ENCODE data around the gene MSI2.

The MSI2 gene

DNA sequence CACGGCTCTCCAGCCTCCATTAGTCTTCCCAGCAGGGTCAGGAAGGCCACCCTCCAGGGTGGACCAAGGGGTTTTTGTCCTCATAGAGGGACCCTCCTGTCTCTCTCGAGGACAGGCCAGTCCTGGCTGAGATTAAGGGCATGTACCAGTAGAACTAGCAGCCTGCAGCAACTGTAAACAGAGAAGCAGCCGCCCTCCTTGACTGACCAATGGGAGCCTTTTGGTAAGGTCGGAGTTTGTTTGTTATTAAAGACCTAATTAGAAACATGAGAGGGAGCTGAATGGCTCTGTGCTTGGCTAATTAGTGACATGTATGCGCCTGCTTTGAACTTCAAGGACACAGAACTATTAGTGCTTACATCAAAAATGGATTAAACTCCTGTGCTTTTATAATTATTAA is 408.8 kb downstream of the MSI2 start:
- TF ChIP-seq, protein P1, sequence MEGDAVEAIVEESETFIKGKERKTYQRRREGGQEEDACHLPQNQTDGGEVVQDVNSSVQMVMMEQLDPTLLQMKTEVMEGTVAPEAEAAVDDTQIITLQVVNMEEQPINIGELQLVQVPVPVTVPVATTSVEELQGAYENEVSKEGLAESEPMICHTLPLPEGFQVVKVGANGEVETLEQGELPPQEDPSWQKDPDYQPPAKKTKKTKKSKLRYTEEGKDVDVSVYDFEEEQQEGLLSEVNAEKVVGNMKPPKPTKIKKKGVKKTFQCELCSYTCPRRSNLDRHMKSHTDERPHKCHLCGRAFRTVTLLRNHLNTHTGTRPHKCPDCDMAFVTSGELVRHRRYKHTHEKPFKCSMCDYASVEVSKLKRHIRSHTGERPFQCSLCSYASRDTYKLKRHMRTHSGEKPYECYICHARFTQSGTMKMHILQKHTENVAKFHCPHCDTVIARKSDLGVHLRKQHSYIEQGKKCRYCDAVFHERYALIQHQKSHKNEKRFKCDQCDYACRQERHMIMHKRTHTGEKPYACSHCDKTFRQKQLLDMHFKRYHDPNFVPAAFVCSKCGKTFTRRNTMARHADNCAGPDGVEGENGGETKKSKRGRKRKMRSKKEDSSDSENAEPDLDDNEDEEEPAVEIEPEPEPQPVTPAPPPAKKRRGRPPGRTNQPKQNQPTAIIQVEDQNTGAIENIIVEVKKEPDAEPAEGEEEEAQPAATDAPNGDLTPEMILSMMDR (IDR thresholded peaks at IDR 0.05; ENCODE audit: control insufficient read depth, extremely low read depth, insufficient read depth) = no peak
- DNase-seq (ENCODE audit: low read depth) = peak; percentile 4
- H3K4me3 ChIP-seq (ENCODE audit: low read depth, low read length) = no peak overlapping the region

DNA sequence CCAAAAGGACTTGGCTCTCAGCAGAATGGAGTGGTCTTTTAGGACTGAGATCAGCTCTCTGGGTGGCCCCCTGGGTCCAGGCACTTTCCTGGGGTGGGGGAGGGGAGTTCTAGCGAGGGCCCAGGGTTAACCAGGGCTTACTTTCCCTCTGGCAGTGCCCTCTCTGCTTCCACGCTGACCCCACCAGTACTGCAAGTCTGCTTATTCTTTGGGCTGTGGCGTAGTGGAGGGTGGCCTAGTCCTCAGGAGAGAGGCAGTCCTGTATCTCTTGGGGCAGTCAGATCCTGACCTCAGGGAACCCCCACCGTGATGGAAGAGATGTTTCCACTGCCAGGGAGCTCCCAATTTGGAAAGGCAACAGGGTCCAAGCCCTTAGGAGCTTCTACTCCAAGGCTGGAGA is 409.4 kb downstream of the MSI2 start:
- no peak overlapping the region for H3K4me3 ChIP-seq (ENCODE audit: low read depth, low read length)

DNA sequence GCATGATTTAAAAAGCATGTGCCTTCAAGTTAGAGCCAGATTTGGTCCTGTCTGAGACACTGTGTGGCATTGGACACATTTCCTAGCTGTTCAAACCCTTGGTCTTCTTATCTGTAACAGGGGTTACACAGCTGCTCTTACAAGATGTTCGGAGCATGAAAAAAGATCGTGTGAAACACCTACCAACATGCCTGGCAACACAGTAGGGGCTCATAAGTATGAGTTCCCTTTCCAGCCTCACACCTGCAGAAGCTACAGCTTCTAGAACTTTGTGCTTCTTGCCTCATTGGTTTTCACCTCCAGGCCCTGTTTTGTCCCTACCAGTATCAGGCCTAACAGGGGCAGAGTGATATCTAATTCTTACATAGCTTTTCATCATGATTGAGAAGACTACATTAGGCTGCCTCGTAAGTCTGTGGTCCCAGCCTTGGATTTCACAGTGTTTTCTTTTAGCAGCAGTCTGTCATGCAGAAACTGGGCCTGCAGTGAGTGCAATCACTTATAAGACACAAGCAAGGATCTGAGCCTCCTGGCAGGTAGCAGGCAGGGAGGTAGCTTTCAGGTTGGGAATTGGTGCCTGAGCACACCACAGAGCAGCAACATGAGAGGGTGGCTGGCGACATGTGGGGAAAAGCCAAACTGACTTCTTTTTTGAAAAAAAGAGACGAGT is 410.0 kb downstream of the MSI2 start:
- DNase-seq (ENCODE audit: low read depth) = no peak
- H3K4me3 ChIP-seq (ENCODE audit: low read depth, low read length) = no peak overlapping the region
- TF ChIP-seq, protein P1 (IDR thresholded peaks at IDR 0.05; ENCODE audit: control insufficient read depth, extremely low read depth, insufficient read depth) = no peak

More for the DNA sequence above, 409.4 kb downstream of the MSI2 start:
- no peak for DNase-seq (ENCODE audit: low read depth)
- TF ChIP-seq, protein P1 (IDR thresholded peaks at IDR 0.05; ENCODE audit: control insufficient read depth, extremely low read depth, insufficient read depth) = no peak

DNA sequence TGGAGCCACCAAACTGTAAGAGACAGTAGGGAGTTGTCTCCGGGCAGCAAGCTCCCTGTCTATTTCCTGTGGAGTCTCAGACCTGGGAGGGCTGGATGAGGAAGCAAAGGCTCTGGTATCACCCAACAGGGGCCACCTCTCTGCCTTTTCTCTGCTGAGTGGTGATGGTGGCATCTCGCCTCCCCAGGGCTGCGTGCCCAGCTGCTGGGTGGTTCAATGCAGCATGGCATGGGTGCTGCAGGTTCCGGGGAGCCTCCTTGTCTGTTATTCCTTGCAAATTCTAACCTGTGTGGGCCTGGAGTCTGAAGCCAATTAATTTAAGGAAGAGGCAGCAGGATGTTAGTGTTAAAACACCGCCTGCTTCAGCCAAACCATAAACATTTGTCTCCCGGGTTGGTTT is 410.6 kb downstream of the MSI2 start:
- TF ChIP-seq, protein P1 (IDR thresholded peaks at IDR 0.05; ENCODE audit: control insufficient read depth, extremely low read depth, insufficient read depth) = no peak
- no peak for DNase-seq (ENCODE audit: low read depth)
- H3K4me3 ChIP-seq (ENCODE audit: low read depth, low read length) = no peak overlapping the region

DNA sequence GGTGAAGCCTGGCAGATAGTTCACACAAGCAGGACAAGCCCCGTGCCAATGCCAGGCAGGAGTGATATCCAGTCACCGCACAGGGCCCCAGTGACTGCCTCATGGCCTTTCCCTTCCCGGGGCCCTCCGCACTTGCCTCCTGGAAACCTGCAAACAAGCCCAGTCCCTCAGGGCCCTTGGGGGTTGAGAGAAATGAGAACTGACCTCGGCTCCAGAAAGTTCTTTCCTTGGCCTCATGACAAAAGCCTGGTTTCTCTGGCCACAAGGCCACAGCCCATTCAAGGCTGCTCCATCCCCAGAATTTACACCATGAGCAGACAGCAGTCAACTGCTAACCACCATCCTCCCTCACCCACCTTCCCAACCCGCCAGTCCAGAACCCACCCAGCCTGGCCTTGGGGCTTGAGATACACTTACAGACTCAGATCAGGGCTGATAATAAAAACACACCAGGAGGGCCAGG is 411.2 kb downstream of the MSI2 start:
- no peak for DNase-seq (ENCODE audit: low read depth)
- TF ChIP-seq, protein P1 (IDR thresholded peaks at IDR 0.05; ENCODE audit: control insufficient read depth, extremely low read depth, insufficient read depth) = no peak
- H3K4me3 ChIP-seq (ENCODE audit: low read depth, low read length) = no peak overlapping the region

DNA sequence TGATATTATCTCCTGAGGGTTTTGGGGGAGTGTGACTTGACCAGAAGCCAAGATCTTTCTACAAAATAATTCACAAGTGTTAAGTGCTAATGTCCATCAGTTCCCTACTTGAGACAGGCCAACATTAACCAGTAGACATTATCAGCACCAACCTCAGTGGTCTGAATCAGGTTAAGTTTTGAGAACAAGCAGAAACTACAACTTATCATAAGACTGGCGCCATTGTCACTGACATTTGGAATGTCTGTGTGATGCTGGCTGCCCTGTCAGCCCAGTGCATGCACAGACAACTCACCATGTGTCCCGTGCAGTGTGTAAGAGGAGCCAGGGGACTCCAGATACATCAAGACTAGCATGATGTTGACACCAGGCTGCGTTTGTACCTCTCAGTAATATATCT is 412.0 kb downstream of the MSI2 start:
- H3K4me3 ChIP-seq (ENCODE audit: low read depth, low read length) = no peak overlapping the region
- DNase-seq (ENCODE audit: low read depth) = no peak
- TF ChIP-seq, protein P1 (IDR thresholded peaks at IDR 0.05; ENCODE audit: control insufficient read depth, extremely low read depth, insufficient read depth) = no peak

Data from LNCaP clone FGC (cell line).